ENCODE measurements around the gene DYNC1I1. TPM values are rescaled to one million over a fixed set of nuclear protein-coding genes. Genes with fewer than 3 reads are reported as not detected.

DYNC1I1 gene
- total and polyA plus RNA-seq, 4 donors = 0.39 to 7.6 (median 1.5) TPM

- DNase-seq = peak in 2 of 3 donors; percentile 39 to 70
- Histone ChIP-seq H3K9ac (ENCODE audit: insufficient read depth in 1 of 2, low read length in 2 of 2) (no peak overlapping the region), H3K9me3 (ENCODE audit: control insufficient read depth in 4 of 4, insufficient read depth in 3 of 4, low read length in 3 of 4) (no peaks in the 10 kb centered on the region), H3K27me3 (ENCODE audit: control insufficient read depth in 3 of 3, insufficient read depth in 3 of 3, low read length in 2 of 3) (no peaks in the 10 kb centered on the region), H3K4me1 (ENCODE audit: control insufficient read depth in 5 of 5, insufficient read depth in 5 of 5, low read length in 5 of 5) (peaks cover 0 to 22% (median 0%) of the 10 kb centered on the region in 5 donors), H3K4me3 (no peak overlapping the region), H3K27ac (ENCODE audit: low read depth in 1 of 2, low read length in 1 of 2) (no peak overlapping the region), H3K36me3 (ENCODE audit: control insufficient read depth in 4 of 4, insufficient read depth in 4 of 4, low read length in 4 of 4) (no peaks in the 10 kb centered on the region)
- TF ChIP-seq CTCF (IDR thresholded peaks at IDR 0.05; ENCODE audit: control extremely low read depth, extremely low read depth) = no peak
- ATAC-seq (ENCODE audit: insufficient read depth, low FRiP score) = no peak
- 69 to 78% methylated on average over 11 of the region's 11 CpGs for WGBS, 2 donors
Observed at GRCh38 chr7:96034940-96035727, 262.8 kb downstream of the DYNC1I1 start.

- Histone ChIP-seq H3K9ac (ENCODE audit: insufficient read depth in 1 of 2, low read length in 2 of 2) (no peak overlapping the region), H3K4me1 (ENCODE audit: control insufficient read depth in 5 of 5, insufficient read depth in 5 of 5, low read length in 5 of 5) (peaks cover 0 to 28% (median 0%) of the 10 kb centered on the region in 5 donors), H3K9me3 (ENCODE audit: control insufficient read depth in 4 of 4, insufficient read depth in 3 of 4, low read length in 3 of 4) (no peaks in the 10 kb centered on the region), H3K36me3 (ENCODE audit: control insufficient read depth in 4 of 4, insufficient read depth in 4 of 4, low read length in 4 of 4) (no peaks in the 10 kb centered on the region), H3K27ac (ENCODE audit: low read depth in 1 of 2, low read length in 1 of 2) (no peak overlapping the region), H3K27me3 (ENCODE audit: control insufficient read depth in 3 of 3, insufficient read depth in 3 of 3, low read length in 2 of 3) (peaks cover 0 to 2% (median 0%) of the 10 kb centered on the region in 3 donors), H3K4me3 (no peak overlapping the region)
- 68 to 77% methylated on average over 3 of the region's 3 CpGs for WGBS, 2 donors
- no peak for TF ChIP-seq CTCF (IDR thresholded peaks at IDR 0.05; ENCODE audit: control extremely low read depth, extremely low read depth)
- no peak for ATAC-seq (ENCODE audit: insufficient read depth, low FRiP score)
- peak in 2 of 3 donors; percentile 25 to 26 for DNase-seq
Observed at GRCh38 chr7:96040250-96040772, 268.0 kb downstream of the DYNC1I1 start.

- TF ChIP-seq CTCF (IDR thresholded peaks at IDR 0.05; ENCODE audit: control extremely low read depth, extremely low read depth) = no peak
- no peak overlapping the region for H3K27ac ChIP-seq (ENCODE audit: low read depth in 1 of 2, low read length in 1 of 2)
- DNase-seq = peak; percentile 53 to 97 (median 95)
Observed at GRCh38 chr7:96041171-96041570, 268.8 kb downstream of the DYNC1I1 start.

More at GRCh38 chr7:96041171-96041570, 268.8 kb downstream of the DYNC1I1 start:
- H3K4me1 ChIP-seq (ENCODE audit: control insufficient read depth in 5 of 5, insufficient read depth in 5 of 5, low read length in 5 of 5) = peaks cover 0 to 30% (median 0%) of the 10 kb centered on the region in 5 donors
- no peak overlapping the region for H3K9ac ChIP-seq (ENCODE audit: insufficient read depth in 1 of 2, low read length in 2 of 2)
- ATAC-seq (ENCODE audit: insufficient read depth, low FRiP score) = no peak
- H3K36me3 ChIP-seq (ENCODE audit: control insufficient read depth in 4 of 4, insufficient read depth in 4 of 4, low read length in 4 of 4) = no peaks in the 10 kb centered on the region
- no peak overlapping the region for H3K4me3 ChIP-seq
- no peaks in the 10 kb centered on the region for H3K9me3 ChIP-seq (ENCODE audit: control insufficient read depth in 4 of 4, insufficient read depth in 3 of 4, low read length in 3 of 4)
- peaks cover 0 to 2% (median 0%) of the 10 kb centered on the region in 3 donors for H3K27me3 ChIP-seq (ENCODE audit: control insufficient read depth in 3 of 3, insufficient read depth in 3 of 3, low read length in 2 of 3)
- 85 to 86% methylated on average over 1 of the region's 1 CpG for WGBS, 2 donors
